GM12801 (cell line): ENCODE data around the gene GIMD1.

Experiments used
- TF ChIP-seq, protein P1 (sequence below): IDR thresholded peaks from one replicate; pipeline ENCODE4 v1.5.1; 2011; ENCODE audit warnings: control low read depth; ENCODE audit not compliant: insufficient read length; ENCODE audit errors: extremely low read depth

Gene GIMD1

GRCh38 chr4:106347167-106347566 lies 21.4 kb downstream of the GIMD1 start:
- TF ChIP-seq, protein P1, sequence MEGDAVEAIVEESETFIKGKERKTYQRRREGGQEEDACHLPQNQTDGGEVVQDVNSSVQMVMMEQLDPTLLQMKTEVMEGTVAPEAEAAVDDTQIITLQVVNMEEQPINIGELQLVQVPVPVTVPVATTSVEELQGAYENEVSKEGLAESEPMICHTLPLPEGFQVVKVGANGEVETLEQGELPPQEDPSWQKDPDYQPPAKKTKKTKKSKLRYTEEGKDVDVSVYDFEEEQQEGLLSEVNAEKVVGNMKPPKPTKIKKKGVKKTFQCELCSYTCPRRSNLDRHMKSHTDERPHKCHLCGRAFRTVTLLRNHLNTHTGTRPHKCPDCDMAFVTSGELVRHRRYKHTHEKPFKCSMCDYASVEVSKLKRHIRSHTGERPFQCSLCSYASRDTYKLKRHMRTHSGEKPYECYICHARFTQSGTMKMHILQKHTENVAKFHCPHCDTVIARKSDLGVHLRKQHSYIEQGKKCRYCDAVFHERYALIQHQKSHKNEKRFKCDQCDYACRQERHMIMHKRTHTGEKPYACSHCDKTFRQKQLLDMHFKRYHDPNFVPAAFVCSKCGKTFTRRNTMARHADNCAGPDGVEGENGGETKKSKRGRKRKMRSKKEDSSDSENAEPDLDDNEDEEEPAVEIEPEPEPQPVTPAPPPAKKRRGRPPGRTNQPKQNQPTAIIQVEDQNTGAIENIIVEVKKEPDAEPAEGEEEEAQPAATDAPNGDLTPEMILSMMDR = no peak

GRCh38 chr4:106344647-106344970 lies 24.0 kb downstream of the GIMD1 start:
- TF ChIP-seq, protein P1 = no peak

DNA sequence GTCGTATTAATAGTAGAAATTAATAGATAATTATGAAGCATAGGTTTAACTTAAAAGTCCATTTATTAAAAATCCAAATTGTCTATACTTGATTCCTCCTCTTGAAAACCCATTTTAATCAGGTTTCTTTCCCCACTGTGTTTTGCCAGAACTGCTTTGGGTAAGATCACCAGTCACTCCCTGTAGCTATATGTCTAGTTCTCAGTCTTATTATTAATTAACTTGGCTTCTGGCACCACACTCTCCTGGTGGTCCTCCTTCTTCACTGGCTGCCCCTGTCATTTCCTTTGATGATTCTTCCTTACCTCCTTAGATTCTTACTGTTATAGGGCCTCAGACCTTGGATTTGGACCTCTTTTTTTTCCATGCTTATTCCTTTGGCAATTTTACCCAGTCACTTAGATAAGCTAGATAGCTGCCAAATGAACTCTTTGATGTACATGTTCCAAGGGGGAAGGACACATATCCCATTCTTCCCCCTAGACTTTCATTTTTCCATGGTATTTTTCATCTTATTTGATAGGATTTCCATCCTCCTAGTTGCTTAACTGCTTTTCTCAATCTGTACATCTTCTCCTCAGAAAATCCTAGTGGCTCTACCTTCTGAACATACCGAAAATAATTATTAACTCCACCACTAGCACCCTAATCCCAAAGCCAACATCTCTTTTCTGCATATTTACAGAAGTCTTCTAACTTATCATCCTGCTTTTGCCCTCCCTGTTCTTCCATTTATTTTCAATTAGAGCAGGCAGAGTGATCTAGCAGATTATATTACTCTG lies 24.5 kb downstream of the GIMD1 start:
- TF ChIP-seq, protein P1 = no peak

GRCh38 chr4:106340774-106341173 lies 27.8 kb downstream of the GIMD1 start:
- TF ChIP-seq, protein P1 = no peak

GRCh38 chr4:106339431-106339830 lies 29.1 kb downstream of the GIMD1 start:
- TF ChIP-seq, protein P1 = no peak

- TF ChIP-seq, protein P1 = no peak
These were observed 29.9 kb downstream of the GIMD1 start for GRCh38 chr4:106338671-106339070.

- TF ChIP-seq, protein P1 = no peak
These were observed 30.7 kb downstream of the GIMD1 start for GRCh38 chr4:106337916-106338315.

- TF ChIP-seq, protein P1 = no peak
These were observed 32.0 kb downstream of the GIMD1 start for GRCh38 chr4:106336618-106337017.
